ENCODE results near the gene DDX39A. TPM values are rescaled to one million over a fixed set of nuclear protein-coding genes. Genes with fewer than 3 reads are reported as not detected.

Gene DDX39A
- total and polyA plus RNA-seq, 2 experiments from 2014 or later, result 47.2 to 58.7 TPM

- DNase-seq, result no peak
- Histone ChIP-seq H3K27ac (no peak overlapping the region), H3K4me3 (no peak overlapping the region), H3K9ac (no peak overlapping the region), H3K4me1 (ENCODE audit: insufficient read depth) (0 out of 2 replicates have a peak, but pooled peaks cover 18% of the 10 kb centered on the region), H3K79me2 (ENCODE audit: insufficient read depth) (peaks cover 83% of the 10 kb centered on the region), H3K36me3 (ENCODE audit: low read depth) (peaks cover 12% of the 10 kb centered on the region; the same call in 1 of the 2 replicates), H2AFZ (no peak overlapping the region), H3K9me2 (ENCODE audit: insufficient read depth) (no peaks in the 10 kb centered on the region), H4K20me1 (ENCODE audit: insufficient read depth) (no peaks in the 10 kb centered on the region), H3K4me2 (ENCODE audit: unreplicated experiment) (no peak overlapping the region), H3F3A (ENCODE audit: insufficient read depth) (peaks cover 5% of the 10 kb centered on the region; the same call in 1 of the 2 replicates), H3K27me3 (replicated peaks; ENCODE audit: insufficient read depth) (no peaks in the 10 kb centered on the region), H3K9me3 (ENCODE audit: low read depth) (no peaks in the 10 kb centered on the region)
- 95 to 96% methylated on average over 8 of the region's 8 CpGs for WGBS, 2 experiments (ENCODE audit: low coverage in 1 of 2, low lambda C conversion rate in 2 of 2, missing lambda C conversion rate in 2 of 2)
- TF ChIP-seq EZH2phosphoT487 (IDR thresholded peaks at IDR 0.05; ENCODE audit: insufficient read depth, low read depth) (no peak), EZH2 (IDR thresholded peaks at IDR 0.05; ENCODE audit: insufficient read depth, poor library complexity, severe bottlenecking) (no peak)
- in situ Hi-C loops (cut with MboI), result no loop called here
Measured at GRCh38 chr19:14414926-14415690, 4.0 kb downstream of the DDX39A start.

- 0 out of 2 replicates have a peak, but pooled peaks cover 18% of the 10 kb centered on the region for H3K4me1 ChIP-seq (ENCODE audit: insufficient read depth)
- peaks cover 25% of the 10 kb centered on the region; the same call in 1 of the 2 replicates for H3K36me3 ChIP-seq (ENCODE audit: low read depth)
- no peaks in the 10 kb centered on the region for H3K9me2 ChIP-seq (ENCODE audit: insufficient read depth)
- H2AFZ ChIP-seq, result no peak overlapping the region
- peaks cover 81% of the 10 kb centered on the region for H3K79me2 ChIP-seq (ENCODE audit: insufficient read depth)
- TF ChIP-seq EZH2 (IDR thresholded peaks at IDR 0.05; ENCODE audit: insufficient read depth, poor library complexity, severe bottlenecking), result no peak
- DNase-seq, result peak; percentile 47
- no peaks in the 10 kb centered on the region for H3K9me3 ChIP-seq (ENCODE audit: low read depth)
- WGBS, 2 experiments (ENCODE audit: low coverage in 1 of 2, low lambda C conversion rate in 2 of 2, missing lambda C conversion rate in 2 of 2), result 80 to 82% methylated on average over 3 of the region's 3 CpGs
- peaks cover 13% of the 10 kb centered on the region for H3F3A ChIP-seq (ENCODE audit: insufficient read depth)
- H3K9ac ChIP-seq, result no peak overlapping the region
- H3K27ac ChIP-seq, result no peak overlapping the region
- in situ Hi-C loops (cut with MboI), result no loop called here
- no peaks in the 10 kb centered on the region for H4K20me1 ChIP-seq (ENCODE audit: insufficient read depth)
- H3K4me2 ChIP-seq (ENCODE audit: unreplicated experiment), result no peak overlapping the region
- no peaks in the 10 kb centered on the region for H3K27me3 ChIP-seq (replicated peaks; ENCODE audit: insufficient read depth)
- no peak overlapping the region for H3K4me3 ChIP-seq
Measured at GRCh38 chr19:14413693-14414181, 5.4 kb downstream of the DDX39A start.

GRCh38 chr19:14412996-14413692 is 6.0 kb downstream of the DDX39A start:
- Histone ChIP-seq H3K36me3 (ENCODE audit: low read depth) (peaks cover 30% of the 10 kb centered on the region; the same call in 1 of the 2 replicates), H3K9ac (no peak overlapping the region), H4K20me1 (ENCODE audit: insufficient read depth) (no peaks in the 10 kb centered on the region), H3K9me3 (ENCODE audit: low read depth) (no peaks in the 10 kb centered on the region), H2AFZ (no peak overlapping the region), H3K27me3 (replicated peaks; ENCODE audit: insufficient read depth) (no peaks in the 10 kb centered on the region), H3K79me2 (ENCODE audit: insufficient read depth) (peaks cover 75% of the 10 kb centered on the region), H3K9me2 (ENCODE audit: insufficient read depth) (no peaks in the 10 kb centered on the region), H3F3A (ENCODE audit: insufficient read depth) (peaks cover 19% of the 10 kb centered on the region), H3K4me3 (no peak overlapping the region), H3K4me2 (ENCODE audit: unreplicated experiment) (no peak overlapping the region), H3K27ac (no peak overlapping the region), H3K4me1 (ENCODE audit: insufficient read depth) (0 out of 2 replicates have a peak, but pooled peaks cover 18% of the 10 kb centered on the region)
- DNase-seq, result no peak
- TF ChIP-seq EZH2phosphoT487 (IDR thresholded peaks at IDR 0.05; ENCODE audit: insufficient read depth, low read depth) (no peak), EZH2 (IDR thresholded peaks at IDR 0.05; ENCODE audit: insufficient read depth, poor library complexity, severe bottlenecking) (no peak)
- 87% methylated on average over 12 to 15 of the region's 15 CpGs for WGBS, 2 experiments (ENCODE audit: low coverage in 1 of 2, low lambda C conversion rate in 2 of 2, missing lambda C conversion rate in 2 of 2)
- in situ Hi-C loops (cut with MboI), result no loop called here

- Histone ChIP-seq H3K4me1 (ENCODE audit: insufficient read depth) (0 out of 2 replicates have a peak, but pooled peaks cover 15% of the 10 kb centered on the region), H2AFZ (no peak overlapping the region), H3K36me3 (ENCODE audit: low read depth) (peaks cover 35% of the 10 kb centered on the region; the same call in 1 of the 2 replicates), H3F3A (ENCODE audit: insufficient read depth) (peaks cover 25% of the 10 kb centered on the region), H3K9ac (no peak overlapping the region), H3K79me2 (ENCODE audit: insufficient read depth) (peaks cover 69% of the 10 kb centered on the region), H3K4me3 (no peak overlapping the region), H3K4me2 (ENCODE audit: unreplicated experiment) (no peak overlapping the region), H3K9me3 (ENCODE audit: low read depth) (no peaks in the 10 kb centered on the region), H3K27ac (no peak overlapping the region), H3K9me2 (ENCODE audit: insufficient read depth) (no peaks in the 10 kb centered on the region), H4K20me1 (ENCODE audit: insufficient read depth) (no peaks in the 10 kb centered on the region), H3K27me3 (replicated peaks; ENCODE audit: insufficient read depth) (no peaks in the 10 kb centered on the region)
- no peak for TF ChIP-seq EZH2 (IDR thresholded peaks at IDR 0.05; ENCODE audit: insufficient read depth, poor library complexity, severe bottlenecking)
- no peak for TF ChIP-seq EZH2phosphoT487 (IDR thresholded peaks at IDR 0.05; ENCODE audit: insufficient read depth, low read depth)
- in situ Hi-C loops (cut with MboI), result no loop called here
- DNase-seq, result no peak
- 89 to 90% methylated on average over 25 of the region's 25 CpGs for WGBS, 2 experiments (ENCODE audit: low coverage in 1 of 2, low lambda C conversion rate in 2 of 2, missing lambda C conversion rate in 2 of 2)
Measured at GRCh38 chr19:14412324-14412995, 6.7 kb downstream of the DDX39A start.

Measured in GM23248 (cell line).